HepG2 (cell line): ENCODE results near the gene TRIM66. TPM values are rescaled to one million over a fixed set of nuclear protein-coding genes. Genes with fewer than 3 reads are reported as not detected.
A peak's percentile ranks its signal among the peaks of the same experiment; 100 is the strongest.

Experiments used
- HDAC2 ChIP-seq: sonication (generic); formaldehyde crosslinking; IDR thresholded peaks from 2 replicates; pipeline ENCODE4 v1.4.0; 2020; ENCODE audit warnings: missing genetic modification reagents
- MXI1 ChIP-seq: IDR thresholded peaks from 3 replicates; pipeline ENCODE4 v1.6.1; 2012; ENCODE audit warnings: low read depth, low read length, inconsistent platforms, borderline replicate concordance
- PAX8 ChIP-seq: sonication (generic); formaldehyde crosslinking; IDR thresholded peaks from 2 replicates; pipeline ENCODE4 v1.8.0; 2022; ENCODE audit warnings: mild to moderate bottlenecking, missing genetic modification reagents, borderline replicate concordance
- PHF8 ChIP-seq: sonication (generic); formaldehyde crosslinking; IDR thresholded peaks from 2 replicates; pipeline ENCODE4 v1.5.0; 2020; ENCODE audit warnings: missing genetic modification reagents
- SCMH1 ChIP-seq: sonication (generic); formaldehyde crosslinking; IDR thresholded peaks from 2 replicates; pipeline ENCODE4 v1.9.0; 2021; ENCODE audit warnings: missing genetic modification reagents, mild to moderate bottlenecking, borderline replicate concordance
- SMAD3 ChIP-seq: sonication (generic); formaldehyde crosslinking; IDR thresholded peaks from 2 replicates; pipeline ENCODE4 v1.4.0; 2020; ENCODE audit warnings: missing genetic modification reagents
- SMYD3 ChIP-seq: sonication (generic); formaldehyde crosslinking; IDR thresholded peaks from 2 replicates; pipeline ENCODE4 v1.8.1; 2023; ENCODE audit warnings: mild to moderate bottlenecking, missing genetic modification reagents
- SP1 ChIP-seq, 2 experiments: fragments of 450-650 bp in 1 of 2; sonication (generic) in 1 of 2; formaldehyde crosslinking in 1 of 2; IDR thresholded peaks; 2 replicates each; pipeline versions ENCODE4 v1.4.0 to v1.6.1; 2016 to 2020; ENCODE audit warnings: missing genetic modification reagents in 1 of 2
- TEAD2 ChIP-seq: sonication (generic); formaldehyde crosslinking; IDR thresholded peaks from 2 replicates; pipeline ENCODE4 v1.9.0; 2021; ENCODE audit warnings: missing genetic modification reagents
- ZBTB20 ChIP-seq: sonication (generic); formaldehyde crosslinking; IDR thresholded peaks from 2 replicates; pipeline ENCODE4 v1.8.1; 2023; ENCODE audit warnings: missing genetic modification reagents, low read depth, mild to moderate bottlenecking, borderline replicate concordance
- ZBTB38 ChIP-seq: sonication (generic); formaldehyde crosslinking; IDR thresholded peaks from 2 replicates; pipeline ENCODE4 v1.5.1; 2020; ENCODE audit warnings: mild to moderate bottlenecking, missing genetic modification reagents
- ZFP36 ChIP-seq: fragments of 150-350 bp; IDR thresholded peaks from 2 replicates; pipeline ENCODE4 v1.6.1; 2018; ENCODE audit warnings: borderline replicate concordance, low read length, low read depth; ENCODE audit not compliant: partially characterized antibody
- ZKSCAN5 ChIP-seq: sonication (generic); formaldehyde crosslinking; IDR thresholded peaks from 2 replicates; pipeline ENCODE4 v1.5.1; 2020; ENCODE audit warnings: mild to moderate bottlenecking, missing genetic modification reagents
- ZNF224 ChIP-seq: sonication (generic); formaldehyde crosslinking; IDR thresholded peaks from 2 replicates; pipeline ENCODE4 v1.5.0; 2020; ENCODE audit warnings: mild to moderate bottlenecking, missing genetic modification reagents
- ZNF232 ChIP-seq: sonication (generic); formaldehyde crosslinking; IDR thresholded peaks from 2 replicates; pipeline ENCODE4 v1.4.0; 2020; ENCODE audit warnings: missing genetic modification reagents, borderline replicate concordance
- ZNF234 ChIP-seq: sonication (generic); formaldehyde crosslinking; conservative IDR thresholded peaks from 2 replicates; pipeline ENCODE4 v1.5.1; 2020; ENCODE audit warnings: mild to moderate bottlenecking, missing genetic modification reagents
- ZNF446 ChIP-seq: sonication (generic); formaldehyde crosslinking; IDR thresholded peaks from 2 replicates; pipeline ENCODE4 v1.5.0; 2020; ENCODE audit warnings: mild to moderate bottlenecking, missing genetic modification reagents
- ZNF607 ChIP-seq: sonication (generic); formaldehyde crosslinking; IDR thresholded peaks from 2 replicates; pipeline ENCODE4 v1.5.1; 2020; ENCODE audit warnings: missing genetic modification reagents, mild to moderate bottlenecking, borderline replicate concordance
- ZNF713 ChIP-seq: sonication (generic); formaldehyde crosslinking; IDR thresholded peaks from 2 replicates; pipeline ENCODE4 v1.4.0; 2020; ENCODE audit warnings: mild to moderate bottlenecking, missing genetic modification reagents
- ZNF792 ChIP-seq: IDR thresholded peaks from 2 replicates; pipeline ENCODE4 v1.6.1; 2016
- polyA plus RNA-seq, 8 experiments: library from polyadenylated mRNA; depleted of rRNA in 3 of 8; stranded (reverse) in 7 of 8; unstranded in 1 of 8; fragments of >200 nt; fragmentation: Illumina TruSeq in 4 of 8; extraction: Trizol in 4 of 8; gene quantifications; 2 replicates each; pipeline versions ENCODE4 v1.2.1 to v1.2.3, GENCODE V29; 2011 to 2016; ENCODE audit warnings: low read depth in 4 of 8, missing spikeins in 1 of 8, mixed read lengths in 1 of 8; ENCODE audit not compliant: insufficient read depth in 1 of 8
- total RNA-seq, 5 experiments: library from RNA; depleted of rRNA; stranded (reverse); fragments of >200 nt; fragmentation: Illumina TruSeq; extraction: Trizol; gene quantifications; 2 replicates each; pipeline ENCODE4 v1.2.3, GENCODE V29; 2016; ENCODE audit warnings: low read depth in 1 of 5
- TF ChIP-seq, protein P1 (sequence below): sonication (generic); formaldehyde crosslinking; conservative IDR thresholded peaks from 2 replicates; pipeline ENCODE4 v1.8.0; 2022; ENCODE audit warnings: mild to moderate bottlenecking, moderate library complexity, missing genetic modification reagents
- TF ChIP-seq, protein P2 (sequence below): sonication (generic); formaldehyde crosslinking; IDR thresholded peaks from 2 replicates; pipeline ENCODE4 v1.5.0; 2020; ENCODE audit warnings: mild to moderate bottlenecking, low read depth, missing genetic modification reagents, borderline replicate concordance
- TF ChIP-seq, protein P3 (sequence below): sonication (generic); formaldehyde crosslinking; IDR thresholded peaks from 2 replicates; pipeline ENCODE4 v1.5.1; 2020; ENCODE audit warnings: missing genetic modification reagents, mild to moderate bottlenecking, borderline replicate concordance
- TF ChIP-seq, protein P4 (sequence below): sonication (generic); formaldehyde crosslinking; IDR thresholded peaks from 2 replicates; pipeline ENCODE4 v1.8.0; 2022; ENCODE audit warnings: missing genetic modification reagents, low read depth, mild to moderate bottlenecking, borderline replicate concordance
- TF ChIP-seq, protein P5 (sequence below): sonication (generic); formaldehyde crosslinking; IDR thresholded peaks from 2 replicates; pipeline ENCODE4 v1.5.0; 2020; ENCODE audit warnings: missing genetic modification reagents

Gene TRIM66
- total and polyA plus RNA-seq, 2 of the 13 experiments (the other 11 are each of a cell fraction or from before 2014, with no cell fraction given): 4.9 to 6.1 TPM

DNA sequence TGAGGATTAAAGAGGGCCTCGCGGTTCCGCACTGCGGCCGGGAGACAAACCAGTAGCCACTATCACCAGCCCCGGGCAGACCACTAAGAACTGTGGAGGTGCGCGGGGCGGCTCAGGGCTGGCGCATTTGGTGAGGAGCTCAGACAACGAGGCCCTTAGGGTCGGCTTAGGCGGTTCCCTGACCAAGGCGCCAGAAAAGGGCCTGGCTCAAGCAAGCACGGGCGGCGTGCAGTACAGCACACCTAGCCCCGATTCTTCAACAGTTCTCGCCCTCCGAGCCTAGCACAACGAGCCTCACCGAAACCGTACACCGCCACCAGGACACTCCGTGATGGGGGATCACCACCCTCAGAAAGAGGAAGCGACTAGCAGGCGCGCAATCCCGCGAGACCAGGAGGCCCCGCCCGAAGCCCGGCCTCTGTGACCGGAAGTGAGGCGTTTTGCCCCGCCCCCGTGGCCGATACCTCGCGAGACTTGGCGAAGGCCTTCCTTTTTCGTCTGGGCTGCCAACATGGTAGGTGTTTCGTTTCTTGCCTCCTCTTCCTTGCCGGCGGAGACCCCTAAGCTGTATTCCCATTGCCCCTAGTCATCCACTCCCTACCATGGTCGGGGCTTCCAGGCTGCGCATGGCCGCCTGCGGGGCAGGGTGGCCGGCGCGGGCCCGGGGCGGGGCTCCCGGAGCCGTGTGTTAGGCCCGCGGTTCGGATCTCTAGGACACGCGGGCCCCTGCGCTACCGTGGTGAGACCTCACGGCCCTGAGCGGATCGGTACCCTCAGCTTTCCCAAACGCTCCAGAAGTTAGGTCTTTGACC lies at the start of gene TRIM66, which contains the start of gene RPL27A (continued):
- no peak; the same call in none of the 2 replicates for TF ChIP-seq ZNF224 (CRISPR knock-in tag)
- peak; percentile 41; the same call in 1 of the 2 replicates for TF ChIP-seq ZNF607 (CRISPR knock-in tag)
- peak; percentile 12; the same call in 1 of the 2 replicates for TF ChIP-seq HDAC2 (CRISPR knock-in tag)
- no peak for TF ChIP-seq TEAD2 (CRISPR knock-in tag)
- TF ChIP-seq ZKSCAN5: 0 out of 2 replicates have a peak, but pooled peaks have one; percentile 66
- TF ChIP-seq, protein P1, sequence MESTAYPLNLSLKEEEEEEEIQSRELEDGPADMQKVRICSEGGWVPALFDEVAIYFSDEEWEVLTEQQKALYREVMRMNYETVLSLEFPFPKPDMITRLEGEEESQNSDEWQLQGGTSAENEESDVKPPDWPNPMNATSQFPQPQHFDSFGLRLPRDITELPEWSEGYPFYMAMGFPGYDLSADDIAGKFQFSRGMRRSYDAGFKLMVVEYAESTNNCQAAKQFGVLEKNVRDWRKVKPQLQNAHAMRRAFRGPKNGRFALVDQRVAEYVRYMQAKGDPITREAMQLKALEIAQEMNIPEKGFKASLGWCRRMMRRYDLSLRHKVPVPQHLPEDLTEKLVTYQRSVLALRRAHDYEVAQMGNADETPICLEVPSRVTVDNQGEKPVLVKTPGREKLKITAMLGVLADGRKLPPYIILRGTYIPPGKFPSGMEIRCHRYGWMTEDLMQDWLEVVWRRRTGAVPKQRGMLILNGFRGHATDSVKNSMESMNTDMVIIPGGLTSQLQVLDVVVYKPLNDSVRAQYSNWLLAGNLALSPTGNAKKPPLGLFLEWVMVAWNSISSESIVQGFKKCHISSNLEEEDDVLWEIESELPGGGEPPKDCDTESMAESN: no peak; the same call in none of the 2 replicates
- TF ChIP-seq ZNF713: no peak
- TF ChIP-seq, protein P2, sequence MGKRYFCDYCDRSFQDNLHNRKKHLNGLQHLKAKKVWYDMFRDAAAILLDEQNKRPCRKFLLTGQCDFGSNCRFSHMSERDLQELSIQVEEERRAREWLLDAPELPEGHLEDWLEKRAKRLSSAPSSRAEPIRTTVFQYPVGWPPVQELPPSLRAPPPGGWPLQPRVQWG: no peak
- peak; percentile 92; the same call in 1 of the 2 replicates for TF ChIP-seq ZNF446 (CRISPR knock-in tag)
- TF ChIP-seq, protein P3, sequence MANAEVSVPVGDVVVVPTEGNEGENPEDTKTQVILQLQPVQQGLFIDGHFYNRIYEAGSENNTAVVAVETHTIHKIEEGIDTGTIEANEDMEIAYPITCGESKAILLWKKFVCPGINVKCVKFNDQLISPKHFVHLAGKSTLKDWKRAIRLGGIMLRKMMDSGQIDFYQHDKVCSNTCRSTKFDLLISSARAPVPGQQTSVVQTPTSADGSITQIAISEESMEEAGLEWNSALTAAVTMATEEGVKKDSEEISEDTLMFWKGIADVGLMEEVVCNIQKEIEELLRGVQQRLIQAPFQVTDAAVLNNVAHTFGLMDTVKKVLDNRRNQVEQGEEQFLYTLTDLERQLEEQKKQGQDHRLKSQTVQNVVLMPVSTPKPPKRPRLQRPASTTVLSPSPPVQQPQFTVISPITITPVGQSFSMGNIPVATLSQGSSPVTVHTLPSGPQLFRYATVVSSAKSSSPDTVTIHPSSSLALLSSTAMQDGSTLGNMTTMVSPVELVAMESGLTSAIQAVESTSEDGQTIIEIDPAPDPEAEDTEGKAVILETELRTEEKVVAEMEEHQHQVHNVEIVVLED (CRISPR knock-in tag): peak; percentile 66
- no peak for TF ChIP-seq ZNF792 (CRISPR knock-in tag)
- TF ChIP-seq, protein P4, sequence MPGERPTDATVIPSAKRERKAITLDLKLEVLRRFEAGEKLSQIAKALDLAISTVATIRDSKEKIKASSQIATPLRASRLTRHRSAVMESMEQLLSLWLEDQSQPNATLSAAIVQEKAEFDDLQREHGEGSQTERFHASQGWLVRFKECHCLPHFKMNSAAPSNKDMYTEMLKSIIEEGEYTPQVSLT: no peak; the same call in 1 of the 2 replicates
- TF ChIP-seq PAX8 (CRISPR knock-in tag): 0 out of 2 replicates have a peak, but pooled peaks have one; percentile 17
- TF ChIP-seq, protein P5, sequence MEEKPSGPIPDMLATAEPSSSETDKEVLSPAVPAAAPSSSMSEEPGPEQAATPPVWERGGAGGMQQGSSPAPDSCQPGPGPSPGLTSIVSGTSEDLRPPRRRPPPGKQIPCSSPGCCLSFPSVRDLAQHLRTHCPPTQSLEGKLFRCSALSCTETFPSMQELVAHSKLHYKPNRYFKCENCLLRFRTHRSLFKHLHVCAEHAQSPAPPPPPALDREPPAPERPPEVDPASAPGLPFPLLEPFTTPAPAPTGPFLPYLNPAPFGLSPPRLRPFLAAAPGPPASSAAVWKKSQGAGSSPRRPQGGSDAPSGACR (CRISPR knock-in tag): peak; percentile 95
- peak; percentile 76; the same call in 1 of the 2 replicates for TF ChIP-seq SP1 (IDR thresholded peaks at IDR 0.05)
- peak; percentile 86 for TF ChIP-seq SP1 (CRISPR knock-in tag; IDR thresholded peaks at IDR 0.05)
- TF ChIP-seq ZBTB38 (CRISPR knock-in tag): peak; percentile 53
- TF ChIP-seq SMYD3: no peak
- no peak for TF ChIP-seq ZBTB20 (CRISPR knock-in tag)
- TF ChIP-seq PHF8 (CRISPR knock-in tag): peak; percentile 87
- TF ChIP-seq ZNF232: peak; percentile 59; the same call in 1 of the 2 replicates
- TF ChIP-seq MXI1: peak; percentile 82
- no peak; the same call in 1 of the 2 replicates for TF ChIP-seq SMAD3
- TF ChIP-seq ZFP36: no peak
- TF ChIP-seq ZNF234: peak; percentile 66; the same call in 1 of the 2 replicates
- no peak for TF ChIP-seq SCMH1
